GM12878 (cell line): ENCODE data around the gene LDLR. TPM values are rescaled to one million over a fixed set of nuclear protein-coding genes. Genes with fewer than 3 reads are reported as not detected.

Experiments
- ATAC-seq: fragments of 200-7000 bp; cut with Tn5 transposase; 3 replicates; pipeline ENCODE4 v1.9.1; 2020; ENCODE audit warnings: mild to moderate bottlenecking, moderate library complexity
- BruUV-seq: library from RNA; stranded (reverse); fragments of 400-500 nt; replicated peaks from 2 replicates; lab custom pipeline; 2021; lab: Mats Ljungman, UMichigan
- CTCF ChIA-PET: fragments of 300-600 bp; sonication (Branson Sonifier 250); formaldehyde crosslinking; extraction: SDS; loops from one replicate; lab custom pipeline; 2021; ENCODE audit warnings: inconsistent platforms; lab: Yijun Ruan, JAX
- POLR2A ChIA-PET: fragments of 350-600 bp; formaldehyde crosslinking; extraction: SDS; loops from one replicate; lab custom pipeline; 2021; ENCODE audit warnings: inconsistent platforms; lab: Charles Lee
- RAD21 ChIA-PET: fragments of 300-600 bp; sonication (Branson Sonifier 250); formaldehyde crosslinking; loops from one replicate; lab custom pipeline; 2023; ENCODE audit warnings: antibody characterized with exemption; ENCODE audit not compliant: unreplicated experiment; lab: Charles Lee
- SMC1A ChIA-PET: fragments of 300-600 bp; sonication (Branson Sonifier 250); formaldehyde crosslinking; loops from one replicate; lab custom pipeline; 2023; ENCODE audit not compliant: unreplicated experiment, uncharacterized antibody; lab: Charles Lee
- DNase-seq: peaks from one replicate; pipeline ENCODE4 v3.0.0-alpha.2; 2011; ENCODE audit warnings: low read depth, low spot score
- FAIRE-seq: peaks from 3 replicates; lab custom pipeline; 2011; peaks lifted over from hg19 to GRCh38; lab: Jason Lieb, UNC
- H2AFZ ChIP-seq: 2 replicates; pipeline ENCODE4 v1.6.0; 2011; ENCODE audit warnings: low read depth, low read length, control low read depth; ENCODE audit not compliant: control insufficient read depth
- H3K27ac ChIP-seq: 2 replicates; pipeline ENCODE4 v1.5.1; 2011; ENCODE audit warnings: control low read depth; ENCODE audit not compliant: control insufficient read depth, insufficient read depth
- H3K27me3 ChIP-seq, 2 experiments: replicated peaks in 1 of 2; 2 replicates each; pipeline versions ENCODE4 v1.6.0 to v1.6.1; 2011; ENCODE audit warnings: low read length in 1 of 2; ENCODE audit not compliant: control insufficient read depth in 2 of 2, insufficient read depth in 2 of 2
- H3K36me3 ChIP-seq, 2 experiments: 2 replicates each; pipeline ENCODE4 v1.5.1; 2011; ENCODE audit warnings: low read length in 1 of 2; ENCODE audit not compliant: control insufficient read depth in 2 of 2, insufficient read depth in 2 of 2
- H3K4me1 ChIP-seq: 2 replicates; pipeline ENCODE4 v1.6.1; 2011; ENCODE audit warnings: mild to moderate bottlenecking, low read length, moderate library complexity, mixed read lengths; ENCODE audit not compliant: control insufficient read depth, insufficient read depth
- H3K4me2 ChIP-seq: 2 replicates; pipeline ENCODE4 v1.6.0; 2011; ENCODE audit warnings: control low read depth; ENCODE audit not compliant: control insufficient read depth, insufficient read depth
- H3K4me3 ChIP-seq: fragments of 200-600 bp; sonication (generic); 2 replicates; pipeline ENCODE4 v1.5.1; 2016
- H3K79me2 ChIP-seq: 2 replicates; pipeline ENCODE4 v1.6.0; 2011; ENCODE audit warnings: low read length; ENCODE audit not compliant: control insufficient read depth, insufficient read depth
- H3K9ac ChIP-seq: 2 replicates; pipeline ENCODE4 v1.8.0; 2011; ENCODE audit warnings: low read length, control low read depth, mixed read lengths; ENCODE audit not compliant: control insufficient read depth, insufficient read depth
- H3K9me3 ChIP-seq: replicated peaks from 3 replicates; pipeline ENCODE4 v1.5.1; 2011; ENCODE audit warnings: mild to moderate bottlenecking, low read length; ENCODE audit not compliant: control insufficient read depth, insufficient read depth
- H4K20me1 ChIP-seq: 2 replicates; pipeline ENCODE4 v1.6.0; 2011; ENCODE audit not compliant: control insufficient read depth, insufficient read depth
- ATF7 ChIP-seq: fragments of 450-650 bp; IDR thresholded peaks from 2 replicates; pipeline ENCODE4 v1.6.1; 2016; ENCODE audit warnings: low read depth, mild to moderate bottlenecking
- BCL11A ChIP-seq: IDR thresholded peaks from 2 replicates; pipeline ENCODE4 v1.6.1; 2011; ENCODE audit warnings: low read depth, low read length
- BRCA1 ChIP-seq: IDR thresholded peaks from 2 replicates; pipeline ENCODE4 v1.6.1; 2011; ENCODE audit warnings: low read depth, low read length, improper control_type of control experiment
- ETV6 ChIP-seq, 2 experiments: fragments of 450-650 bp in 1 of 2; IDR thresholded peaks in 1 of 2; conservative IDR thresholded peaks in 1 of 2; 2 replicates each; pipeline ENCODE4 v1.6.1; 2014; ENCODE audit warnings: antibody characterized with exemption in 1 of 2, borderline replicate concordance in 1 of 2, low read depth in 1 of 2, mild to moderate bottlenecking in 1 of 2, moderate library complexity in 1 of 2
- IKZF1 ChIP-seq: fragments of 450-650 bp; conservative IDR thresholded peaks from 2 replicates; pipeline ENCODE4 v1.6.1; 2017; ENCODE audit warnings: antibody characterized with exemption, mild to moderate bottlenecking
- MYB ChIP-seq: fragments of 150-350 bp; IDR thresholded peaks from 2 replicates; pipeline ENCODE4 v1.6.1; 2014; ENCODE audit warnings: mild to moderate bottlenecking, low read depth, low read length, borderline replicate concordance
- SREBF1 ChIP-seq: IDR thresholded peaks from 2 replicates; pipeline ENCODE4 v1.6.1; 2012; ENCODE audit warnings: mild to moderate bottlenecking, low read length
- TAF1 ChIP-seq: IDR thresholded peaks from 2 replicates; pipeline ENCODE4 v1.6.1; 2011; ENCODE audit warnings: mild to moderate bottlenecking, low read depth, low read length, borderline replicate concordance
- WGBS: methylation state at CpG from one replicate; pipeline ENCODE4 v1.1.6; 2016; ENCODE audit warnings: low lambda C conversion rate; ENCODE audit not compliant: insufficient replicate concordance, insufficient coverage; ENCODE audit errors: missing lambda C conversion rate; 5-methylcytosine and 5-hydroxymethylcytosine counted together
- in situ Hi-C: fragments of 300-500 bp; cut with MboI; formaldehyde crosslinking; loops from 9 replicates; pipeline ENCODE4 v1.14.3; 2018; ENCODE audit warnings: mixed read lengths
- intact Hi-C: fragments of 100-400 bp; cut with micrococcal nuclease; formaldehyde crosslinking; loops from one replicate; pipeline ENCODE4 v1.14.2; 2022; ENCODE audit not compliant: unreplicated experiment
- polyA plus RNA-seq, 11 experiments: library from polyadenylated mRNA; depleted of rRNA in 4 of 11; unstranded in 6 of 11; stranded (reverse) in 5 of 11; fragments of >200 nt; fragmentation: Nextera tagmentation in 4 of 11; fragmentation: Illumina TruSeq in 1 of 11; extraction: Ambion mirVana in 4 of 11; extraction: Trizol in 1 of 11; gene quantifications; 1 replicate in 1 of 11; 2 replicates in 10 of 11; pipeline versions ENCODE4 v1.2.1 to v1.2.3, GENCODE V29; 2011 to 2016; ENCODE audit warnings: inconsistent platforms in 2 of 11, missing spikeins in 2 of 11, low read depth in 1 of 11
- total RNA-seq, 4 experiments: library from RNA; depleted of rRNA in 3 of 4; stranded (reverse); fragments of >200 nt in 3 of 4; fragmentation: Illumina TruSeq in 1 of 4; extraction: Trizol in 1 of 4; gene quantifications; 2 replicates each; pipeline versions ENCODE4 v1.2.1 to v1.2.3, GENCODE V29; 2013 to 2021
- TF ChIP-seq, protein P1 (sequence below): fragments of 450-650 bp; IDR thresholded peaks from 2 replicates; pipeline ENCODE4 v1.6.1; 2017; ENCODE audit warnings: mild to moderate bottlenecking, moderate library complexity

The LDLR gene
- total and polyA plus RNA-seq, 10 of the 15 experiments (the other 5 are each of a cell fraction or from before 2014, with no cell fraction given) = 11.3 to 59.2 (median 27.3) TPM

- CTCF ChIA-PET = no interaction called here
- Histone ChIP-seq H3K4me2 (no peak overlapping the region), H4K20me1 (no peaks in the 10 kb centered on the region), H3K27ac (no peak overlapping the region), H3K4me1 (peaks cover 20% of the 10 kb centered on the region), H3K9me3 (no peaks in the 10 kb centered on the region), H2AFZ (no peak overlapping the region), H3K36me3 (peaks cover 0 to 4% of the 10 kb centered on the region in 2 experiments; a peak in 2 of 4 replicates), H3K27me3 (no peaks in the 10 kb centered on the region), H3K9ac (no peak overlapping the region), H3K4me3 (no peak overlapping the region), H3K79me2 (no peaks in the 10 kb centered on the region)
- in situ Hi-C loops = no loop called here
- no peak for ATAC-seq
- no peak for FAIRE-seq
- no peak for DNase-seq
- TF ChIP-seq ETV6 (conservative IDR thresholded peaks at IDR 0.05 in 1 of 2, IDR thresholded peaks at IDR 0.05 in 1 of 2; ENCODE audit: borderline replicate concordance in 1 of 2, low read depth in 1 of 2) = no peak
- no peak for TF ChIP-seq BCL11A
- no peak for TF ChIP-seq MYB
- no TSS peak for BruUV-seq
- SMC1A ChIA-PET = no interaction called here
- POLR2A ChIA-PET = no interaction called here
- intact Hi-C loops = no loop called here
- WGBS = 38% methylated on average over 7 of the region's 7 CpGs
- RAD21 ChIA-PET = no interaction called here
Measured at GRCh38 chr19:11175920-11176319, 86.7 kb downstream of the LDLR start.

DNA sequence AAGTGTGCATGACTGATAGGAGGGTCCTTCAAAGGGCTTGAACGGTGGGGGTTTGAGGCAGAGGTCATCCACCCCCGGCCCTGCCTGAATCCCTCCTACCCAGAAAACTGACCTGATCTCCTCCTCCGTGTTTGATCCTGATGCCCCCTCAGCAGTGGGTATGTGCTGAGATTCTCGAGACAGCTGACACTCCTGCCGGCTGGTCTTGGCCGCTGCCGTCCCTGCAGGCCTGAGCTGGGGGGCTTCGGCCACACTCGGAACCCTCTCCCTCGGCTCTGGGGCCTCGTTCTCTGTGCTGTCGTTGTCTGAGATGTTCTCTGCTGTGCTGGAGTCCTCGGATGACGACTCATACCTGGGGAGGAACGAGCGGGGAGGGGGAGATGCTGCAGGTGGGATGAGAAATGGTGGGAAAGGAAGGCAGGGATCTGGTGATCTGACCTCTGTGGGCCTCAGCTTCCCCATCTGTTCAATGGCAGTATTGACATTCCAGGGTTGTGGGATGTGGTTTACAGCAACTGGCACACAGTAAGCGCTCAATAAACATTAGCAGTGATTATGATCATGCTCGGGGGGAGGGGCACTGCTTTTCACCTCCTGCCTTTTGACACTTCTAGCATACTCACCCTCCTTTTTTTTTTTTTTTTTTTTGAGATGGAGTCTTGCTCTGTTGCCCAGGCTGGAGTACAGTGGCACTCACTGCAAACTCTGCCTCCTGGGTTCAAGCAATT lies 87.4 kb downstream of the LDLR start:
- intact Hi-C loops = no loop called here
- Histone ChIP-seq H4K20me1 (no peaks in the 10 kb centered on the region), H3K27me3 (no peaks in the 10 kb centered on the region), H3K4me1 (peaks cover 20% of the 10 kb centered on the region), H3K36me3 (peaks cover 0 to 4% of the 10 kb centered on the region in 2 experiments; a peak in 2 of 4 replicates), H3K9ac (no peak overlapping the region), H3K4me2 (no peak overlapping the region), H3K4me3 (no peak overlapping the region), H2AFZ (no peak overlapping the region), H3K79me2 (no peaks in the 10 kb centered on the region), H3K27ac (no peak overlapping the region), H3K9me3 (no peaks in the 10 kb centered on the region)
- no peak for ATAC-seq
- POLR2A ChIA-PET = no interaction called here
- RAD21 ChIA-PET = no interaction called here
- WGBS = 75% methylated on average over 18 of the region's 18 CpGs
- CTCF ChIA-PET = no interaction called here
- SMC1A ChIA-PET = no interaction called here
- no TSS peak for BruUV-seq
- DNase-seq = no peak
- in situ Hi-C loops = no loop called here
- no peak for FAIRE-seq
- no peak for TF ChIP-seq TAF1
- TF ChIP-seq SREBF1 = no peak
- TF ChIP-seq, protein P1, sequence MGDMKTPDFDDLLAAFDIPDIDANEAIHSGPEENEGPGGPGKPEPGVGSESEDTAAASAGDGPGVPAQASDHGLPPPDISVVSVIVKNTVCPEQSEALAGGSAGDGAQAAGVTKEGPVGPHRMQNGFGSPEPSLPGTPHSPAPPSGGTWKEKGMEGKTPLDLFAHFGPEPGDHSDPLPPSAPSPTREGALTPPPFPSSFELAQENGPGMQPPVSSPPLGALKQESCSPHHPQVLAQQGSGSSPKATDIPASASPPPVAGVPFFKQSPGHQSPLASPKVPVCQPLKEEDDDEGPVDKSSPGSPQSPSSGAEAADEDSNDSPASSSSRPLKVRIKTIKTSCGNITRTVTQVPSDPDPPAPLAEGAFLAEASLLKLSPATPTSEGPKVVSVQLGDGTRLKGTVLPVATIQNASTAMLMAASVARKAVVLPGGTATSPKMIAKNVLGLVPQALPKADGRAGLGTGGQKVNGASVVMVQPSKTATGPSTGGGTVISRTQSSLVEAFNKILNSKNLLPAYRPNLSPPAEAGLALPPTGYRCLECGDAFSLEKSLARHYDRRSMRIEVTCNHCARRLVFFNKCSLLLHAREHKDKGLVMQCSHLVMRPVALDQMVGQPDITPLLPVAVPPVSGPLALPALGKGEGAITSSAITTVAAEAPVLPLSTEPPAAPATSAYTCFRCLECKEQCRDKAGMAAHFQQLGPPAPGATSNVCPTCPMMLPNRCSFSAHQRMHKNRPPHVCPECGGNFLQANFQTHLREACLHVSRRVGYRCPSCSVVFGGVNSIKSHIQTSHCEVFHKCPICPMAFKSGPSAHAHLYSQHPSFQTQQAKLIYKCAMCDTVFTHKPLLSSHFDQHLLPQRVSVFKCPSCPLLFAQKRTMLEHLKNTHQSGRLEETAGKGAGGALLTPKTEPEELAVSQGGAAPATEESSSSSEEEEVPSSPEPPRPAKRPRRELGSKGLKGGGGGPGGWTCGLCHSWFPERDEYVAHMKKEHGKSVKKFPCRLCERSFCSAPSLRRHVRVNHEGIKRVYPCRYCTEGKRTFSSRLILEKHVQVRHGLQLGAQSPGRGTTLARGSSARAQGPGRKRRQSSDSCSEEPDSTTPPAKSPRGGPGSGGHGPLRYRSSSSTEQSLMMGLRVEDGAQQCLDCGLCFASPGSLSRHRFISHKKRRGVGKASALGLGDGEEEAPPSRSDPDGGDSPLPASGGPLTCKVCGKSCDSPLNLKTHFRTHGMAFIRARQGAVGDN = no peak
- TF ChIP-seq BRCA1 = no peak
- TF ChIP-seq IKZF1 = no peak
- TF ChIP-seq ATF7 = no peak
